Measurements from ENCODE around the gene DIAPH3. TPM values are rescaled to one million over a fixed set of nuclear protein-coding genes. Genes with fewer than 3 reads are reported as not detected.

DIAPH3 gene
- total and polyA plus RNA-seq, 4 donors = 0.35 to 6.7 (median 1.1) TPM

GRCh38 chr13:59710996-59711701 lies 452.6 kb downstream of the DIAPH3 start:
- TF ChIP-seq CTCF (IDR thresholded peaks at IDR 0.05; ENCODE audit: control extremely low read depth, extremely low read depth) = no peak
- Histone ChIP-seq H3K27ac (ENCODE audit: low read depth in 1 of 2, low read length in 1 of 2) (no peak overlapping the region), H3K4me1 (ENCODE audit: control insufficient read depth in 5 of 5, insufficient read depth in 5 of 5, low read length in 5 of 5) (peaks cover 0 to 5% (median 0%) of the 10 kb centered on the region in 5 donors), H3K27me3 (ENCODE audit: control insufficient read depth in 3 of 3, insufficient read depth in 3 of 3, low read length in 2 of 3) (no peaks in the 10 kb centered on the region), H3K36me3 (ENCODE audit: control insufficient read depth in 4 of 4, insufficient read depth in 4 of 4, low read length in 4 of 4) (no peaks in the 10 kb centered on the region), H3K4me3 (no peak overlapping the region), H3K9me3 (ENCODE audit: control insufficient read depth in 4 of 4, insufficient read depth in 3 of 4, low read length in 3 of 4) (no peaks in the 10 kb centered on the region), H3K9ac (ENCODE audit: insufficient read depth in 1 of 2, low read length in 2 of 2) (no peak overlapping the region)
- ATAC-seq (ENCODE audit: insufficient read depth, low FRiP score) (no peak), DNase-seq (peak in 1 of 3 donors; percentile 49)
- WGBS, 2 donors = 77 to 84% methylated on average over 4 of the region's 4 CpGs

- no peak overlapping the region for H3K4me3 ChIP-seq
- TF ChIP-seq CTCF (IDR thresholded peaks at IDR 0.05; ENCODE audit: control extremely low read depth, extremely low read depth) = no peak
- no peak overlapping the region for H3K27ac ChIP-seq (ENCODE audit: low read depth in 1 of 2, low read length in 1 of 2)
- peaks cover 0 to 3% (median 0%) of the 10 kb centered on the region in 5 donors for H3K4me1 ChIP-seq (ENCODE audit: control insufficient read depth in 5 of 5, insufficient read depth in 5 of 5, low read length in 5 of 5)
- WGBS, 2 donors = 75 to 78% methylated on average over 1 of the region's 1 CpG
- H3K27me3 ChIP-seq (ENCODE audit: control insufficient read depth in 3 of 3, insufficient read depth in 3 of 3, low read length in 2 of 3) = no peaks in the 10 kb centered on the region
- no peak for ATAC-seq (ENCODE audit: insufficient read depth, low FRiP score)
- no peaks in the 10 kb centered on the region for H3K9me3 ChIP-seq (ENCODE audit: control insufficient read depth in 4 of 4, insufficient read depth in 3 of 4, low read length in 3 of 4)
- DNase-seq = no peak
- H3K36me3 ChIP-seq (ENCODE audit: control insufficient read depth in 4 of 4, insufficient read depth in 4 of 4, low read length in 4 of 4) = no peaks in the 10 kb centered on the region
- H3K9ac ChIP-seq (ENCODE audit: insufficient read depth in 1 of 2, low read length in 2 of 2) = no peak overlapping the region
Observed at GRCh38 chr13:59710416-59710815, 453.3 kb downstream of the DIAPH3 start.

- H3K4me1 ChIP-seq (ENCODE audit: control insufficient read depth in 5 of 5, insufficient read depth in 5 of 5, low read length in 5 of 5) = no peaks in the 10 kb centered on the region
- H3K27me3 ChIP-seq (ENCODE audit: control insufficient read depth in 3 of 3, insufficient read depth in 3 of 3, low read length in 2 of 3) = no peaks in the 10 kb centered on the region
- no peak for DNase-seq
- no peaks in the 10 kb centered on the region for H3K36me3 ChIP-seq (ENCODE audit: control insufficient read depth in 4 of 4, insufficient read depth in 4 of 4, low read length in 4 of 4)
- no peak for TF ChIP-seq CTCF (IDR thresholded peaks at IDR 0.05; ENCODE audit: control extremely low read depth, extremely low read depth)
- H3K4me3 ChIP-seq = no peak overlapping the region
- ATAC-seq (ENCODE audit: insufficient read depth, low FRiP score) = no peak
- H3K9ac ChIP-seq (ENCODE audit: insufficient read depth in 1 of 2, low read length in 2 of 2) = no peak overlapping the region
- no peak overlapping the region for H3K27ac ChIP-seq (ENCODE audit: low read depth in 1 of 2, low read length in 1 of 2)
- 94% methylated on average over 8 of the region's 8 CpGs for WGBS, 2 donors
- no peaks in the 10 kb centered on the region for H3K9me3 ChIP-seq (ENCODE audit: control insufficient read depth in 4 of 4, insufficient read depth in 3 of 4, low read length in 3 of 4)
Observed at GRCh38 chr13:59706101-59706976, 457.4 kb downstream of the DIAPH3 start.
